Eye (tissue), 1 donor: ENCODE results near the gene PIK3R1.

Experiments used
- DNase-seq: peaks from one replicate; pipeline ENCODE4 v3.0.0-alpha.2; 2015

PIK3R1 gene

GRCh38 chr5:68253624-68254585 is 38.3 kb downstream of the PIK3R1 start:
- peak; percentile 42 for DNase-seq

DNA sequence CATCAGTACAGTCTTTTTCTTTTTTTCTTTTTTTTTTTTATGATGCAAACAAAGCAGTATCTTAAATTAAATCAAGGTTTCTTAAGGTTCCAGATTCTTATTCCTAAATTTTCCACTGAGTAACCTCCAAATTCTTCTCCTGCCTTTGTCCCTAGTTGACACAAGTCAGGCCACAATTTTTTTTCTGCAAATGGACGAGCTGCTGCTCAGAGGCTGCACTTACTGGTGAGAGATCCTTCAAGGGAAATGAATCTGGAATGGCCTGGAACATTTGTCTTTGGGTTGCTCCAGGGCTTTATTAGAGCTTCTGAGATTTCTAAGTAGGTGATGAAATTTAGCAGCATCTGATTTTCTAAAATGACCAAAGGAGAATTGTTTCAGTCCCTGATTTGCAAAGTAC is 39.3 kb downstream of the PIK3R1 start:
- DNase-seq, result no peak

GRCh38 chr5:68255305-68256120 is 40.0 kb downstream of the PIK3R1 start:
- DNase-seq, result no peak

DNA sequence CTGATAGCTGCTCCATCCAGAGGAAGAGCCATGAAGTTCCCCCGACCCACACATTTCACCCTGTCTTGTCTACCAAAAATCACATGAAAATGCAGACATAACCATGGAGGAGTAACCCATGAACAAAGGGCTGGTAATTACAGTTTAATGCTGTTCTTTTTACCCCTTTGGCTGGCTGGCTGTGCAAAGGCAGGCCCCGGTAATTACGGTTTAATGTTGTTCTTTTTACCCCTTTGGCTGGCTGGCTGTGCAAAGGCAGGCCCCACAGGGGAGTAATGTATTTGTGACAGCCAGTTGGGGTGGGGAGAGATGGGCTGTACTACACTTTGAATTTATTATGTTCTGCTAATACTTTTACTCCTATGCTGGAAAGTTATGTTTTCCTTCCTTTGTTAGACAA is 41.7 kb downstream of the PIK3R1 start:
- DNase-seq, result no peak

- DNase-seq, result no peak
Measured at GRCh38 chr5:68258531-68258930, 43.0 kb downstream of the PIK3R1 start.

DNA sequence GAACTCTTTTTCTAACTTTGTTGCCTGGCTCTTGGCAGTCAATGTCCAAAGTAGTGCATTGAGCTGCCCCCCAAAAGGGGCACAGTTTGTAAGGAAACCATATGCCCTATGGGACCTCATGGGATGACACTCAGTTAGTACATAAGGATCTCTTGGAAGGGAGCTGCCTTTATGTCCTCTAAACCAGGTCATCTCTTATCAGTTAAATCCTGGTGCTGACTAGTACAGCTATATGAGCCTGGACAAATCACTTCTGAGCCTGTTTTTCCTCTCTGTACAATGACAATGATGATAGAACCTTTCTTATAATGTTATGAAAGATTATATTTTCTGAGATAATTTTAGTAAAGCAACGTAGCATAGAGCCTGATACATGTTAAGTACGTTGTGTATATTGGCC is 44.1 kb downstream of the PIK3R1 start:
- no peak for DNase-seq

- DNase-seq, result no peak
Measured at GRCh38 chr5:68260467-68260866, 44.9 kb downstream of the PIK3R1 start.

DNA sequence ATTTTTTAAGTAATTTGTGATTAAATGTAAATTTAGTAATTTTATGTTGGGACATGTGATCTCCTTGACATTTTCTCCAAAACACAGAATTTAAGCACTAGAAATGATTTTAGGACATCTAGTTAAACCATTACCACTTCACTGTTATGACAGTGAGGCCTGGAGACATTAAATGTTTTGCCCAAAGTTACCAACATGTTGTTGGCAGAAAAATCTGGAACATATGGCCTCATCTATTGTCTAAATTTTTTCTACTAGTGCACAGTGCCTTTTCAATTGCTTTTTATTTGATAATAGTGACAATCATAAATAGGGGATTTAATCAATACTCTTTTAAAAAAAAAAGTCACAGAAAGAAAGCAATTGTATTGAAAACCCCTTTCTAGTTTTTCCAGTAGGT is 45.6 kb downstream of the PIK3R1 start:
- no peak for DNase-seq

DNA sequence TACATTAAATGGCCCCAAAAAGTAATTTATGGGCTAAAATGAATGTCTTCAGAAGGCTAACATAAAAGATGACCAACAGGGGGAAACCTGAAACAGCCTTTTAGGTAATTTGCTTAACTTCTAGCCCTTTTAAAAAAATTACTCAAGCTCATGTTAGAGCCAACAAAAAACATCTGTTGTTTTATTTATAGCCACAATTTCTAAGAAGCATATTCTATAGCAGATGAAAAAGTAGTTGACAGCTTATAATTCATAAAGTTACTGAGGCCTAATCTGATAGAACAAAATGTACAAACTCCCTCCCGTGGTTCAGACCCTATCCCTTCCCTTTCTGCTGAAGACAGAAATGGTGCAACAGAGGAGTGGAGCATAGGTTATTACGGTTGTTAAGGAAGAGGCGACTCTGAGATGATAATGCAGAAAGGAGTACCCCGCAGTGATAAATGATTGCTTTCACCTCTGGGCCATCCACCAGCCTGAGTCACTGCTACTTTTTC is 46.1 kb downstream of the PIK3R1 start:
- DNase-seq, result no peak

DNA sequence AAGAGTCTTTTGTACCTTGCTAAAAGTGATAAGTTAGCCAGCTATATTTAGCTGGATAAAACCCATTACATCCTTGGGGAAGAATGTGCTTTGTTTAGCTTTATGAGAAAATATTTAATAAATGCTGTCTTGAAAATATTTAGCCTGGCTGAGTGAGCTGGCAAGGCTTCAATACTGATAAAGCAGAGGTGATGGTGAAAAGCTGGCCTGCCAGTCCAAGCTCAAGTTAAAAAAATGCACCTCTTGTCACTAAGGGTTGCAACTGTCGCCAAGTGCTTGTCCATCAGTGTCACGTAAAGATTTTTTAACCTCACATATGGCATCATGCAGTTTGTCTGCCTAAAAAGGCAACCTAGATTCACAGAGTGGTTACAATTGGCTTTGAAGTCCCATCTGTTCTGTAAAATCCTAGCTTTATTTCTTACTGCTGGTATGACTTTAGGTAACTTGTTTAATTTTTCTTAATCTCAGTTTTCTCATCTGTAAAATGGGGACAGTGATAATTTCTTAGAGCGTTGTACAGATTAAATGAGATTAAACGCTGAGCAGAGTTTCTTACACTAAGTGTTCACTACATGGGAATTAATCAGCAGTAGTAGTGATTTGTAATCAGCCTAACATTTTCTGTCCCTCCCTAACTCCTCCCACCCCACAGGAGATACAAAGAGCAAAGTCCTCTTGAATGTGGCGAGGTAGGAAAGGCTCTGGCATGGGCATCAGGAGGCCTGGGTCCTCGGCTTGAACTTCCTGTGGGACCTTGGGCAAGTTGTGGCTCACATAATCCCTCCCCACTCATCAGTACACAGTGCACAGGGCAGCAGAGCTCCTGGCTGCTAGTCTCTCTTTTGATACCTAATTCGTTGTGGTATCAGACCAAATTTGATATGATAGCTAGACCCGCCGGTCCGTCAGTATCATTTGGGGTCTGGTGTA is 48.7 kb downstream of the PIK3R1 start:
- DNase-seq, result peak; percentile 56

DNA sequence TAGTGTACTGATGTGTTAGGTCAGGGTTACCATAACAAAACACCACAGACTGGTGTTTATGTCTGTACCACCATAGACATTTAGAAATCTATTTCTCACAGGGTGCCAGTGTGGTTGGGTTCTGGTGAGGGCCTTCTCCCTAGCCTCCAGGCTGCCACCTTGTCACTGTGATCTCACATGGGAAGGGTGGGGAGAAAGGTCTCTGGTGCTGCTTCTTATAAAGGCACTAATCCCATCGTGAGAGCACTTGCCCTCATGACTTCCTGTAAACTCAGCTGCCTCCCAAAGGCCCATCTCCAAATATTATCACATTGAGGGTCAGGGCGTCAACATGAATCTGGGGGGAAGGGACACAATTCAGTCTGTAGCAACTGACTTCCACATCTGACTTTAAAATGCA is 49.8 kb downstream of the PIK3R1 start:
- DNase-seq, result no peak

GRCh38 chr5:68265822-68266395 is 50.4 kb downstream of the PIK3R1 start:
- DNase-seq, result no peak

DNA sequence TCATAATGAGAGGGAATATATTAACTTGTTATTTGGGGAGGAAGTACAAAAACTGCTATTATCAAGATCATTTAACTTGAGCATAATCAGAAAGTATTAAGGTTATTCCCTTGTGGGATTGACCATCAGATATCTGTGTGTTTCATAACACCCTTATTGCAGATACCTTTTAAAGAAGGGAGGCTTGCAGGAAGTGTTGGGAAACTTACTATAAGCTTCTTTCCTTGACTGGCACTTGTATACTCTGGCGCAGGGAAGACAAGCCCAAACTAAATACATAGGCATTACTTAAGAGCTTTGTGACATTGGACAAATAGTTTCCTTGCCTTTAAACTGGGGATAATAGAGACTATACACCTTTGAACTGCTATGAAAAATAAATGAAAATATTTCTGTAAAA is 50.9 kb downstream of the PIK3R1 start:
- no peak for DNase-seq

DNA sequence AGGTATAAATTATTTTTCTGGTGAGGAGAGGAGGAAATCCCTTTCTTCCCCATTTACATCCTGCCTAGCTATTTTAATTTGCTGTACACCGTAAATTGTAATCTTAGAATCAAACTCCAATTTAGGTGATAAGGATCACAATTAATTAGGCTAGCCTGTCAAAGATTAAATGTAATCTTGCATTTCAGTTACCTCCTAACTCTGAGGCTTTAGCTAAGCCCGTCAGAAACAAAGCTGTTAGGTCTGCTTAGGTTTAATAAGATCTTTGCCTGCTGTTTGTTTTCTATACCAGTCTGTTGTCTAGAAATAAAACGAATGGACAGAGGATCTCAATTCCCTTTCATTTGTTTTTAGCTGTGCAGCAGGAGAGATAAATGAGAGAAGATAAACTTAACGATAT is 51.5 kb downstream of the PIK3R1 start:
- no peak for DNase-seq

DNA sequence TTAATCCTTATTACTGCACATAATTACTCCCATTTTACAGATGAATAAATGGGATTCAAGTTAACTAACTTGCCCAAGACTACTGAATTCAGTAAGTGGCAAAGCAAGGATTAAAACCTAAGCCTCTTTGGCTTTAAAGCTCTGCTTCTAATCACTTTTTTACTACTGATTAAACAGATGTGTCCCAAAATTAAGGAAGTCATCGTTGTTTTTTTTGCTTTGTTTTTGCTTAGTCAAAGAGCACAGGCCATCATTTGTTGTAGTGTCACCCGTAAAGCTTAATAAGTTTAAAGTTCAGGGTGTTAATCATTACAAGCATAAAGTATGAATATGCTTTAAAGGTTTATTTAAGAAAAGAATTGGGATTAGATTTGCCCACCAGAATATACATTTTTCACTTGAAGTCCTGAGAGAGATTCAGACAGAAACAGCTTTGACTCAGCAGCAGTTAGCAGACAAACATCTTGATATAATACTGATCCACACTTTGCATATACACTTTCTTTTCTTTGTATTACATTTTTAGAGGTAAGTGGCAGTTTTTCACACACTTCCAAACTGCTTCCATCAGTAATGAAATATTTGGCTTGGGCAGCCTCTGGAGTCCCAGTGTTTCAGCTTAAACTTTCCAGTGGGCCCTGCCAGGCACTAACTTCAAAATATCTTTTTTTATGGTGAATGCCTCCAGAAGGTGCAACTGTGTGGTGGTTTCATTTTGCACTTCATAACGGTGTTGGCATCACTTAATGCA is 52.7 kb downstream of the PIK3R1 start:
- no peak for DNase-seq

DNA sequence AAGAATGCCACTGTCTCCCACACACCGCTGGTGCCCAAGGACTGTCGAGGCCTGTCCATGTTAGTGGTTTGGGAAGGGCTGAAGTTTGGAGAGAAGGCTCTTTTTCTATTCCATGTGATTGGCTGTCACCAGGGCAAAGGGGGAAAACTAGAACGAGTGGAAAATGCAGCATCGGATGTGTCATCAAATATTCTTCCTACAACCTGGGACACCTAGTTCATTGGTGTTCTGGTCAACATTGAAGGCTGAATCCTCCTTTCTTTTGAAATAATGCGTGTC is 53.2 kb downstream of the PIK3R1 start:
- DNase-seq, result no peak

DNA sequence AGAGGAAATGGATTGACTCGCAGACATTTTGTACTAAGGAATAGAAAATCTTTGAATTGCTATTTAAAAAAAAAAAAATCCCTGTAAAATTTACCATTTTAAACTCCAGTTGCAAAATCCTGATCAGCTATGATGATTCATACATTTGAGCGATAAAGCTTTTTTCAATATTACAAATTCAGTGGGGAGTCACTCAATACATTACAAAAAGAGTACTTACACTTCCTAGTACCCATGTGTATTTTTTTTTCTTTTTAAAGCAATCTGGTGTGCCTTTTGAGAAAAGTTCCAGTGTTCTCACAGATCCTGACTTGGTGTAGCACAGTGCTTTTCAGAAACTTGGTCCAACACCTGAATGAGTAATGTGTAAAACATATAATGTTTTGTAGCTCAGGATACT is 54.3 kb downstream of the PIK3R1 start:
- DNase-seq, result no peak

- DNase-seq, result no peak
Measured at GRCh38 chr5:68270399-68270975, 54.9 kb downstream of the PIK3R1 start.

GRCh38 chr5:68271124-68271523 is 55.6 kb downstream of the PIK3R1 start:
- DNase-seq, result no peak

DNA sequence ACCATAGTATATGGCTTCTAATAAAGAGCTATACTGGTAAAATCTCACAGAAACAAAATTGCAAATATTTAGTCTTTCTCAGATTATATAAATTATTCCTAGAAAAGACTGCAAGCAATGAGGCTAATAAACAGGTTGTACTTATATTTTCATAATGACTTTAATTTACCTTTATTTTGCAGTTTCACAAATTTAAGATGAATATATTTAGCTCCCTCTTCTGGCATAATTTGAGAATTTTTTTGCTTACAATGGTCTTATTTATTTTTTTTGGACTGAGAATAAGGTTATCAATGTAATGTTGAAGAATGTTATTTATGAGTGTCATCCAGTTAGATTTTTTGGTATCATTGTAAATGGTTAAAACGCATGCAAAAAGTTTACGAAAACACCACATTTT is 56.7 kb downstream of the PIK3R1 start:
- DNase-seq, result no peak

DNA sequence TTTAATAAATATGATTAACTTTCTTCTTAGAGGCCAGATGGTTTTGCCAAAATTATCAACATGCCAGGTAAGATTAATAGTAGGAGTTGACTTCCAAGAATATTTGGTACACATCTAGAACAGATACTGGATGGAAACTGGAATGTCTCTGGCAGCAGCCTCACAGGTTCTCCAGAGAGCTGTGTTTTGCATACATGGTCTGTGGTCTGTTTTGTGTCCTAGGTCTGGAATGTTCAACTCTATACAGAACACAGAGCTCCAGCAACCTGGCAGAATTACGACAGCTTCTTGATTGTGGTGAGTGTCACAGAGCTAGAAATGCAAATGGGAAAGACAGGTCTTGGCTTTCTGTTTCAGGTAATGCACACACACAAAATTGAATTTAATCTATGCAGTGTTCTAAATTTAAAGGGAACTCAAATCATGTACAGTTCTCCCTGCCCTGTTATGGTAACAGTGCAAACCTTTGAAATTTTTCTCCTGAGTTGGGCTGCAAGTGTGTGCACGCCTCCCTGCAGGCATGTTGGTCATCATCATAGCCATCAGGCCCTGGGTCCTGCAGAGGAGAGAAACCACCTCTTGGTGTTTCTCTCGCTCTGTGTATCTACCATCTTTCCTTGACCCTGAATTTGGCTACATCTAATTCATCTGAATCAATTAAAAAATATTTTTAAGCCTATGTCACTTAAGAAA is 58.3 kb downstream of the PIK3R1 start:
- no peak for DNase-seq
